Measurements from ENCODE around the gene CC2D2B. TPM values are rescaled to one million over a fixed set of nuclear protein-coding genes. Genes with fewer than 3 reads are reported as not detected.
"Not testable (repeated sequence)": the region's sequence is repeated elsewhere in the genome, so short reads cannot be mapped to it uniquely, and the experiment has no call there.

The CC2D2B gene
- total RNA-seq, 1 donor from 2014 or later, result 0.47 TPM

- DNase-seq (ENCODE audit: extremely low read depth, low read depth, low spot score), result no peak
Observed at GRCh38 chr10:96014473-96015102, 106.8 kb downstream of the CC2D2B start.

GRCh38 chr10:96017191-96017687 is 109.5 kb downstream of the CC2D2B start:
- peak; percentile 48 for DNase-seq (ENCODE audit: extremely low read depth, low read depth, low spot score)

GRCh38 chr10:96021332-96021731 is 113.6 kb downstream of the CC2D2B start:
- no peak for DNase-seq (ENCODE audit: extremely low read depth, low read depth, low spot score)

- DNase-seq (ENCODE audit: extremely low read depth, low read depth, low spot score), result no peak
Observed at GRCh38 chr10:96022739-96023138, 115.0 kb downstream of the CC2D2B start.

- DNase-seq (ENCODE audit: extremely low read depth, low read depth, low spot score), result no peak
Observed at GRCh38 chr10:96023168-96023567, 115.4 kb downstream of the CC2D2B start.

DNA sequence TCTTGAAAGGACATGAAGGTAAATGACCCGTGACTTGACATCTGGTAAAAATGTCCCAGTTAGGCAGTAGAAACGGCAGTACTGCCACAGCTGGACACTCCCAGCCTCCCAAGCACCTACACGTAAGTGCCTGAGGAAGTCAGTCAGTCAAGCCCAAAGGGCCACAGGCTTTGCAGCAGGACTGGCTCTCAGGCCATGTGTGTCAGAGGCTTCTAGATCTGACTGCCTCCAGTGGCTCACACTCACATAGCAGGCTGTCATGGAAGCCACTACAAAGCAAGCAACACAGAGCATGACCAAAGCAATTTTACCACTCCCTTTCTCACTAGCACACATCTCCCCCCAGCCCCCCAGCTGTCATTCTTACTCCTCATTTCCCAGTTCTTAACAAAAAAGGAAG is 117.8 kb downstream of the CC2D2B start:
- no peak for DNase-seq (ENCODE audit: extremely low read depth, low read depth, low spot score)

- no peak for DNase-seq (ENCODE audit: extremely low read depth, low read depth, low spot score)
Observed at GRCh38 chr10:96034625-96035024, 126.8 kb downstream of the CC2D2B start.

GRCh38 chr10:96038476-96039387 is 131.0 kb downstream of the CC2D2B start:
- no peak for DNase-seq (ENCODE audit: extremely low read depth, low read depth, low spot score)

GRCh38 chr10:96041146-96041545 is 133.4 kb downstream of the CC2D2B start:
- DNase-seq (ENCODE audit: extremely low read depth, low read depth, low spot score), result no peak

- DNase-seq (ENCODE audit: extremely low read depth, low read depth, low spot score), result no peak
Observed at GRCh38 chr10:96043033-96043892, 135.5 kb downstream of the CC2D2B start, which contains the start of gene CCNJ. TSS of gene CCNJ (plus strand) at chr10:96043583. CDS start at chr10:96044394, 811 bp downstream.

DNA sequence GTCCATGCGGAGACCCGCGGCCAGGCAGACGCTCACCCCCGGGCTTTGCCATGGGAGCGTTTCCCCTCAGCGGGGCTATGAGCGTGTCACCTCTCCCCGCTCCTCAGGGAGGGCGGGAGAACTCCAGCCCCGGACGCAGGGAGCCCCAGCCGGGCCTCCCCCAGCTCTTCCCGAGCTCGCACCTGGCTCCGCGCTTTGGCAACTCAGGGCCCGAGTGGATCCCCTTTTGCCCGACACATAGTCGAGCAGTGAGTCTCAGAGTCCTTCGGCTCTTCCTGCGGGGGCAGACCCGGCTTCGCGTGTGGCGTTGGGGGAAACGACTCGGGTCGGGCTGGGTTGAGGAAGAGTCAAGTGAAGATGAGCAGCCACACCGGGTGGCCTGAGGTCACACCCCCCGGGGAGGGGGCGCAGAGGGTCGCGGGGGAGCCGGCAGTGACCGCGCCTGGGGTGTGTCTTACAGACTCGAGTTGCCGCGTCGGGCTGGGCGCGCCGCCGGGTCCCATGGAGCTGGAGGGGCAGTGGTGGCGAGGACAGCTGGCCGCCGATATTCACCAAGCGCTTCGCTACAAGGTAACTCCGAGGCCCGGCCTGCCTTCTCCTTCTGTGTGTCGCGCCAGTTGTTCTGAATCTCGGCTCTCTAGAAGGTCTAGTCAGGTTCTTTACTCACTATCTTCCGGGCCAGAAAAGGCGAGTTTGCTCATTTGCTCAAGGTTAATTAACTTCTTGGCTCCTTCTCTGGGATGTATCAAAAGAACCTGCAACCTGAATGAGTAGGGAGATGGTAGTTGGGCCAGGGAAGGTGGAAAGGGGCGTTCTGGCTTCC is 136.3 kb downstream of the CC2D2B start:
- no peak for DNase-seq (ENCODE audit: extremely low read depth, low read depth, low spot score)

GRCh38 chr10:96044736-96045135 is 137.0 kb downstream of the CC2D2B start:
- no peak for DNase-seq (ENCODE audit: extremely low read depth, low read depth, low spot score)

DNA sequence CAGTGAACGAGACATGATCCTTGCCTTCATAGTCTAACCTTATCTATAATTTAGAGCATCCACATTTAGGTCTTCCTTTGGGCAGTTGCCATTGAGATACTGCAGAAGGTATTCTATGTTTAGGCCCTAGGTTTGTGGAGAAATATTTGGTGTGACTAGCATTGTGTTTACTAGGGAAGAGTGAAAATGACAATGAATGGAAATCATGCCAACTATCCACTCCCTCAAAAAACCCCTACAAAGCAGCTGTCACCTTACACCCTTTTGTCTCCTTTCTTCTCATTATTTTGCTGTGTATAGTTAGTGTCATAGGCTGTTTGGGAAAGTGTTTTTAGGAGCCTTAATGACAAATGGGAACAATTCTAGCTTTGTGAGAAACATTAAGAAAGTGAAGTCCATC is 138.8 kb downstream of the CC2D2B start:
- DNase-seq (ENCODE audit: extremely low read depth, low read depth, low spot score), result no peak

DNA sequence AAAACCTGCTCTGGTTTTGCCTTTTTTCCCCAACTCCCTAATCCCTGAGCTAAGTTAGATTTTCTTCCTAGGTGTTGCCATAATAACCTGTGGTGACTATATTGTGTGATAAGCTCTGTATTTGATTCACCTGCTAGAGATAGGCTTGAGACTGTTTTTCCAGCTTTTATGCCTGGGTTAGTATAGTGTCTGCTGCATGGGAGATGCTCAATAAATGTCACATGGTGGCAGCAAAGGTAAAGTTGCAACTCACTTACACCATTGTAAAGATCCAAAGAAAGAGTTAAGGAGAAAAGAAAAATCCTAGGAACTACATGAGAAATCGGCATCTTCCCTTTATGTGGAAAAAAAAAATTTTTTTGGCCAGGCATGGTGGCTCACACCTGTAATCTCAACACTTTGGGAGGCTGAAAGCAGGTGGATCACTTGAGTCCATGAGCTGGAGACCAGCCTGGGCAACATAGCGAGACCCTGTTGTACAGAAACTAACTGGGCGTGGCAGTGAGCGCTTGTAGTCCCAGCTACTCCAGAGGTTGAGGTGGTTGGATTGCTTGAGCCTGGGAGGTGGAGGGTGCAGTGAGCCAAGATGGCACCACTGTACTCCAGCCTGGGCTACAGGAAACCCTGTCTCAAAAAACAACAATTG is 139.4 kb downstream of the CC2D2B start:
- no peak for DNase-seq (ENCODE audit: extremely low read depth, low read depth, low spot score)

DNA sequence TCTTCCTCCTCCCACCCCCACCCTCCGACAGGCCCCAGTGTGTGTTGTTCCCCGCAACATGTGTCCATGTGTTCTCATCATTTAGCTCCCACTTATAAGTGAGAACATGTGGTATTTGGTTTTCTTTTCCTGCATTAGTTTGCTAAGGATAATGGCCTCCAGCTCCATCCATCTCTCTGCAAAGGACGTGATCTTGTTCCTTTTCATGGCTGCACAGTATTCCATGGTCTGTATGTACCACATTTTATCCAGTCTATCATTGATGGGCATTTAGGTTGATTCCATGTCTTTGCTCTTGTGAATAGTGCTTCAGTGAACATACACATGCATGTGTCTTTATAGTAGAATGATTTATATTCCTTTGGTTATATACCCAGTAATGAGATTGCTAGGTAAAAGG is 140.2 kb downstream of the CC2D2B start:
- DNase-seq (ENCODE audit: extremely low read depth, low read depth, low spot score), result not testable (repeated sequence)

DNA sequence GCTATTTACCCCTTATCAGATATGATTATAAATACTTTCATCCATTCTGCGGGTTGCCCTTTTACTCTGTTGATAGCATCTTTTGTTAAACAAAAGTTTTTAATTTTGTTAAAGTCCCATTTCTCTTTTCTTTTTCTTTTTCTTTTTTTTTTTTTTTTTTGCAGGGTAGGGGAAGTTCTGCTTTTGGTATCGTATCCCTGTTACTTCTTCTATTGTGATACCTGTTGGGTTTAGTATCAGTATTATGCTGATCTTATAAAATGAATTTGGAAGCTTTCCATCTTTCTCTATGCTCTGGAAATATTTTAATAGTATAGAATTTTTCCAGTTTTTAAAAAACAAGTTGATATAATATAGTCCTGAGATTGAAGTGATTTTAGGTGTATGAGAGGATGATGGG is 141.6 kb downstream of the CC2D2B start:
- no peak for DNase-seq (ENCODE audit: extremely low read depth, low read depth, low spot score)

DNA sequence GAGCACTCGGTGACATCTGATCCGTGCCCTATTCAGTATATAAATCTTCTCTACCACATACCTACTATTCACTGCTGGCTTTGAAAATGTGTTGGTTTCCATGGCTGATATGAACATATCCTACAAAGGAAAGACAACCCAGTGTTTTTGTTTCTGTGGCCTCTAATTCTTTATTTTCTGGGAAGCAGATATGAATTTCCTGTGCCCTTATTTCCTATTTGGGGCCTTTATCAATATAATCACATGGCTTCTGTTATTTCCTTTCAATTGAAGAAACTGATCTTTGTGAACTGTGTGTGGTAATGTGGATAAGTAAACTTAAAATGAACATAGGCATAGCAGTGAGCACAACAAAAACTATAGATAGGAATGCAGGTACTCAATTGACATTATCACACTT is 146.2 kb downstream of the CC2D2B start:
- DNase-seq (ENCODE audit: extremely low read depth, low read depth, low spot score), result peak; percentile 70

GRCh38 chr10:96056787-96057186 is 149.0 kb downstream of the CC2D2B start:
- no peak for DNase-seq (ENCODE audit: extremely low read depth, low read depth, low spot score)

DNA sequence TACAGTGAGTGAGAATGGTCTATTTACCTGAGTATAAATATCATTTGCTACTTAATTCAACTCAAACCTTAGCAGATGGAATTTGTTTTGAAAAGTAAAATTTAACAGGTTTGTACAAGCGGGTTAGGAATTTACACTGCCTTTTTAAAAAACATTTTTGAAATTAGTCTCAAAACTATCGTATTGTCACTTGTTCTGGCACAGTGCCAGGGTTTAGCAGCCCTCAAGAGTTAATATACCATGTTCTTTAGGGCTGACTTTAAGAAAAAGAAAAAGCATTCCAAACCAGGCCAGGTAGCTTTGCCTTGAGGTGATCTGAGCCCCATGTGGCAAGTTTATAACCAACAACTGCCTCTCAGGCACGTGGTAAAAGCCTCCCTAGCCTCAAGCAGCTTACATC is 153.5 kb downstream of the CC2D2B start:
- no peak for DNase-seq (ENCODE audit: extremely low read depth, low read depth, low spot score)

DNA sequence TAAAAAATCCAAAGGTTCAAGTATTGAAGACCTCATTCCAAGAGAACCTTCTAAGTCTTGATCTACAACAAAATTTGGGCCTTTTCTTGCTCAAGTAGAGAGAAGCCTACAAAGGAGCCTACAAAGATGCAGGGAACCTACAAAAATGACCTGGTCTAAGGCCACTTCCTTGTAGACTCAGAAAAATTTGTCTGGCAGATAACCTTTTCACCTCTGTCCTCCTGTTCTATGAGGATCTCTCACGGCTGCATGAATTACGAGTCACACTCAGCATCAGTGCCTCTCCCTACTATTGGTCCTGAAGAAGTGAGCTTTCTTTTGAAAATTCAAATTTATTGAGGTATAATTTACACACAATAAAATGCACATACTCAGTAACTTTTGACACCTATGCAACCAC is 164.9 kb downstream of the CC2D2B start:
- peak; percentile 66 for DNase-seq (ENCODE audit: extremely low read depth, low read depth, low spot score)
